CD4-positive, alpha-beta T cell (primary cell): ENCODE measurements around the gene ZNF471. TPM values are rescaled to one million over a fixed set of nuclear protein-coding genes. Genes with fewer than 3 reads are reported as not detected.

Experiments used
- ATAC-seq: fragments of 200-7000 bp; cut with Tn5 transposase; one replicate; pipeline ENCODE4 v1.10.0; 2022; ENCODE audit warnings: mild to moderate bottlenecking; ENCODE audit not compliant: poor library complexity
- CTCF ChIA-PET: fragments of 350-600 bp; sonication (Branson Sonifier 250); formaldehyde crosslinking; loops from one replicate; lab custom pipeline; 2021; ENCODE audit warnings: antibody characterized with exemption, inconsistent platforms; lab: Charles Lee
- POLR2A ChIA-PET: fragments of 350-600 bp; sonication (Branson Sonifier 250); formaldehyde crosslinking; loops from one replicate; lab custom pipeline; 2021; ENCODE audit warnings: antibody characterized with exemption, inconsistent platforms; lab: Charles Lee
- DNase-seq, 14 experiments: peaks; one replicate each; pipeline ENCODE4 v3.0.0-alpha.2; 2013 to 2020; ENCODE audit warnings: mixed read lengths in 2 of 14
- H3K27ac ChIP-seq, 2 donors: one replicate each; pipeline versions ENCODE4 v1.5.1 to v1.7.0; 2013; ENCODE audit warnings: low read length in 2 of 2, low read depth in 1 of 2, mild to moderate bottlenecking in 1 of 2
- H3K27me3 ChIP-seq, 2 experiments: 1 replicate in 1 of 2; 2 replicates in 1 of 2; pipeline versions ENCODE4 v1.6.1 to v1.7.0; 2013; ENCODE audit warnings: low read length in 2 of 2, control low read depth in 1 of 2, mild to moderate bottlenecking in 1 of 2, moderate library complexity in 1 of 2; ENCODE audit not compliant: insufficient read depth in 2 of 2, control insufficient read depth in 1 of 2
- H3K36me3 ChIP-seq: one replicate; pipeline ENCODE4 v1.6.1; 2013; ENCODE audit warnings: low read length, control low read depth; ENCODE audit not compliant: insufficient read depth
- H3K4me1 ChIP-seq: one replicate; pipeline ENCODE4 v1.6.1; 2013; ENCODE audit warnings: low read length, control low read depth; ENCODE audit not compliant: insufficient read depth
- H3K4me3 ChIP-seq: one replicate; pipeline ENCODE4 v1.5.1; 2013; ENCODE audit warnings: mild to moderate bottlenecking, low read length, moderate library complexity
- H3K9me3 ChIP-seq, 2 experiments: 1 replicate in 1 of 2; 2 replicates in 1 of 2; pipeline versions ENCODE4 v1.6.1 to v1.7.0; 2013; ENCODE audit warnings: low read length in 2 of 2, mild to moderate bottlenecking in 2 of 2, control low read depth in 1 of 2, moderate library complexity in 1 of 2; ENCODE audit not compliant: control insufficient read depth in 1 of 2, insufficient read depth in 1 of 2
- H3K27ac Mint-ChIP-seq: one replicate; pipeline ENCODE4 v1.8.0; 2020; ENCODE audit warnings: mixed read lengths
- H3K27me3 Mint-ChIP-seq: one replicate; pipeline ENCODE4 v1.8.0; 2021; ENCODE audit warnings: mixed read lengths
- H3K36me3 Mint-ChIP-seq: one replicate; pipeline ENCODE4 v1.8.0; 2021; ENCODE audit warnings: low read depth, mixed read lengths
- H3K4me1 Mint-ChIP-seq: one replicate; pipeline ENCODE4 v1.8.0; 2021; ENCODE audit warnings: low read depth, mixed read lengths
- H3K4me3 Mint-ChIP-seq: one replicate; pipeline ENCODE4 v1.8.0; 2020; ENCODE audit warnings: mild to moderate bottlenecking, mixed read lengths
- H3K9me3 Mint-ChIP-seq: one replicate; pipeline ENCODE4 v1.8.0; 2020; ENCODE audit warnings: mixed read lengths
- intact Hi-C, 2 experiments: fragments of 100-400 bp; cut with DNase I in 1 of 2; cut with micrococcal nuclease in 1 of 2; formaldehyde crosslinking; loops; one replicate each; pipeline versions ENCODE4 v1.15.1 to v1.9.0; 2023 to 2025; cut with DNase I, micrococcal nuclease
- total RNA-seq, 174 experiments: library from RNA in 2 of 174; stranded (reverse) in 2 of 174; gene quantifications; one replicate each; pipeline ENCODE4 v1.2.3 and lab custom pipeline; 2021 to 2026
- TF ChIP-seq, protein P1 (sequence below): fragments of 200-600 bp; IDR thresholded peaks from one replicate; pipeline ENCODE4 v1.8.0; 2022; ENCODE audit warnings: antibody characterized with exemption, mild to moderate bottlenecking

The ZNF471 gene
- total RNA-seq, 2 experiments from 2014 or later, result 2.2 to 2.5 TPM

- DNase-seq (no peak), ATAC-seq (no peak)
- Histone ChIP-seq H3K27ac (no peak overlapping the region), H3K4me3 (no peak overlapping the region), H3K36me3 (no peaks in the 10 kb centered on the region), H3K27me3 (no peaks in the 10 kb centered on the region), H3K4me1 (peaks cover 14% of the 10 kb centered on the region), H3K9me3 (peaks cover 28 to 76% of the 10 kb centered on the region in 2 experiments)
- ChIA-PET CTCF (no interaction called here), POLR2A (no interaction called here)
- H3K9me3 Mint-ChIP-seq, result peaks cover 15% of the 10 kb centered on the region
- TF ChIP-seq, protein P1, sequence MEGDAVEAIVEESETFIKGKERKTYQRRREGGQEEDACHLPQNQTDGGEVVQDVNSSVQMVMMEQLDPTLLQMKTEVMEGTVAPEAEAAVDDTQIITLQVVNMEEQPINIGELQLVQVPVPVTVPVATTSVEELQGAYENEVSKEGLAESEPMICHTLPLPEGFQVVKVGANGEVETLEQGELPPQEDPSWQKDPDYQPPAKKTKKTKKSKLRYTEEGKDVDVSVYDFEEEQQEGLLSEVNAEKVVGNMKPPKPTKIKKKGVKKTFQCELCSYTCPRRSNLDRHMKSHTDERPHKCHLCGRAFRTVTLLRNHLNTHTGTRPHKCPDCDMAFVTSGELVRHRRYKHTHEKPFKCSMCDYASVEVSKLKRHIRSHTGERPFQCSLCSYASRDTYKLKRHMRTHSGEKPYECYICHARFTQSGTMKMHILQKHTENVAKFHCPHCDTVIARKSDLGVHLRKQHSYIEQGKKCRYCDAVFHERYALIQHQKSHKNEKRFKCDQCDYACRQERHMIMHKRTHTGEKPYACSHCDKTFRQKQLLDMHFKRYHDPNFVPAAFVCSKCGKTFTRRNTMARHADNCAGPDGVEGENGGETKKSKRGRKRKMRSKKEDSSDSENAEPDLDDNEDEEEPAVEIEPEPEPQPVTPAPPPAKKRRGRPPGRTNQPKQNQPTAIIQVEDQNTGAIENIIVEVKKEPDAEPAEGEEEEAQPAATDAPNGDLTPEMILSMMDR, result no peak
- no peak overlapping the region for H3K27ac Mint-ChIP-seq
- no peaks in the 10 kb centered on the region for H3K27me3 Mint-ChIP-seq
- H3K4me1 Mint-ChIP-seq, result peaks cover 17% of the 10 kb centered on the region
- peaks cover 93% of the 10 kb centered on the region for H3K36me3 Mint-ChIP-seq
- intact Hi-C loops, result no loop called here
- peak overlapping the region; percentile 34 for H3K4me3 Mint-ChIP-seq
Observed at GRCh38 chr19:56562766-56563165, 55.1 kb downstream of the ZNF471 start.

GRCh38 chr19:56566904-56567273 is 59.2 kb downstream of the ZNF471 start:
- intact Hi-C loops, result loop anchor here in 1 of 2 experiments (1.0 kb wide), 2 partner anchors 28 to 29 kb away; partner anchors contain the start of genes ZFP28 and ZNF71
- Histone ChIP-seq H3K27ac (peak overlapping the region; percentile 15 to 61), H3K9me3 (peaks cover 18 to 75% of the 10 kb centered on the region in 2 experiments), H3K4me3 (peak overlapping the region; percentile 67), H3K36me3 (peaks cover 20% of the 10 kb centered on the region), H3K4me1 (peaks cover 20% of the 10 kb centered on the region), H3K27me3 (no peaks in the 10 kb centered on the region)
- POLR2A ChIA-PET, result no interaction called here
- H3K4me1 Mint-ChIP-seq, result peaks cover 27% of the 10 kb centered on the region
- no peaks in the 10 kb centered on the region for H3K27me3 Mint-ChIP-seq
- CTCF ChIA-PET, result no interaction called here
- TF ChIP-seq, protein P1, result no peak
- DNase-seq (peak in 9 of 14 experiments; percentile 3 to 54 (median 17)), ATAC-seq (peak; percentile 44)
- peak overlapping the region; percentile 99 for H3K4me3 Mint-ChIP-seq
- H3K9me3 Mint-ChIP-seq, result peaks cover 18% of the 10 kb centered on the region
- H3K36me3 Mint-ChIP-seq, result peaks cover 93% of the 10 kb centered on the region
- peak overlapping the region; percentile 81 for H3K27ac Mint-ChIP-seq

GRCh38 chr19:56567274-56568120 is 59.8 kb downstream of the ZNF471 start, which contains the start of gene ZNF470:
TSS of gene ZNF470 (plus strand) at chr19:56567468. CDS start at chr19:56570312, 2,844 bp downstream.
- Mint-ChIP-seq H3K9me3 (peaks cover 18% of the 10 kb centered on the region), H3K27me3 (no peaks in the 10 kb centered on the region), H3K4me3 (peak within 1 kb of the TSS; percentile 99), H3K36me3 (peaks cover 90% of the 10 kb centered on the region), H3K27ac (peak within 1 kb of the TSS; percentile 81), H3K4me1 (peaks cover 27% of the 10 kb centered on the region)
- ChIA-PET CTCF (no interaction called here), POLR2A (no interaction called here)
- H3K36me3 ChIP-seq, result peaks cover 20% of the 10 kb centered on the region
- DNase-seq, result peak; percentile 75 to 91 (median 84)
- intact Hi-C loops, result loop anchor here in 1 of 2 experiments (1.0 kb wide), 2 partner anchors 28 to 29 kb away; partner anchors contain the start of genes ZFP28 and ZNF71
- ATAC-seq, result peak; percentile 96
- H3K9me3 ChIP-seq, result peaks cover 18 to 72% of the 10 kb centered on the region in 2 experiments
- TF ChIP-seq, protein P1, result no peak
- peak within 1 kb of the TSS; percentile 15 to 61 for H3K27ac ChIP-seq
- peak within 1 kb of the TSS; percentile 67 for H3K4me3 ChIP-seq
- H3K4me1 ChIP-seq, result peaks cover 20% of the 10 kb centered on the region
- H3K27me3 ChIP-seq, result no peaks in the 10 kb centered on the region
